Right hindlimb (tissue), 1 donor: Measurements from ENCODE around the gene KCNH6.

ENCODE experiments used
- DNase-seq: peaks from one replicate; pipeline ENCODE4 v3.0.0-alpha.2; 2018

Gene KCNH6

GRCh38 chr17:63537001-63537400 lies 13.8 kb downstream of the KCNH6 start:
- DNase-seq = no peak

- DNase-seq = no peak
These were observed 15.0 kb downstream of the KCNH6 start for GRCh38 chr17:63537991-63538692.

GRCh38 chr17:63538693-63539595 lies 15.8 kb downstream of the KCNH6 start:
- DNase-seq = no peak

GRCh38 chr17:63540590-63540989 lies 17.4 kb downstream of the KCNH6 start:
- DNase-seq = no peak

GRCh38 chr17:63542218-63542545 lies 19.0 kb downstream of the KCNH6 start:
- no peak for DNase-seq

- DNase-seq = no peak
These were observed 20.0 kb downstream of the KCNH6 start for GRCh38 chr17:63542942-63543821.

GRCh38 chr17:63543822-63544420 lies 20.8 kb downstream of the KCNH6 start:
- DNase-seq = no peak

- no peak for DNase-seq
These were observed 21.5 kb downstream of the KCNH6 start for GRCh38 chr17:63544467-63545301.

GRCh38 chr17:63546308-63547082 lies 23.3 kb downstream of the KCNH6 start:
- DNase-seq = no peak

GRCh38 chr17:63547083-63547523 lies 23.9 kb downstream of the KCNH6 start:
- no peak for DNase-seq

GRCh38 chr17:63549289-63549945 lies 26.3 kb downstream of the KCNH6 start:
- DNase-seq = no peak

- peak; percentile 100 for DNase-seq
These were observed 27.0 kb downstream of the KCNH6 start, which contains the start of gene DCAF7 for GRCh38 chr17:63549946-63550816. Gene DCAF7 (plus strand): TSS chr17:63550477. CDS start chr17:63550678, 201 bp downstream.

GRCh38 chr17:63550817-63551639 lies 27.9 kb downstream of the KCNH6 start:
- peak; percentile 59 for DNase-seq

GRCh38 chr17:63552211-63552610 lies 29.1 kb downstream of the KCNH6 start:
- DNase-seq = no peak

GRCh38 chr17:63555500-63556156 lies 32.5 kb downstream of the KCNH6 start:
- DNase-seq = no peak

GRCh38 chr17:63557416-63557815 lies 34.3 kb downstream of the KCNH6 start:
- no peak for DNase-seq

- DNase-seq = no peak
These were observed 35.3 kb downstream of the KCNH6 start for GRCh38 chr17:63558441-63558840.

- DNase-seq = no peak
These were observed 38.7 kb downstream of the KCNH6 start for GRCh38 chr17:63561819-63562218.
